Naive thymus-derived CD8-positive, alpha-beta T cell (primary cell): ENCODE data around the gene DDAH2. TPM values are rescaled to one million over a fixed set of nuclear protein-coding genes. Genes with fewer than 3 reads are reported as not detected.

Source experiments
- ATAC-seq, 2 donors: fragments of 150-1000 bp; cut with Tn5 transposase in 1 of 2; sonication (Bioruptor Pico), chemical (Tn5 transposase) in 1 of 2; 1 replicate in 1 of 2; 2 replicates in 1 of 2; pipeline ENCODE4 v1.10.0; 2021; ENCODE audit warnings: mild to moderate bottlenecking in 2 of 2, moderate library complexity in 2 of 2
- POLR2A ChIA-PET: fragments of 350-600 bp; sonication (Branson Sonifier 250); formaldehyde crosslinking; loops from one replicate; lab custom pipeline; 2021; ENCODE audit warnings: antibody characterized with exemption; lab: Charles Lee
- DNase-seq, 10 donors: peaks; one replicate each; pipeline versions ENCODE4 v3.0.0 to v3.0.0-alpha.2; 2020 to 2022
- H3K27ac Mint-ChIP-seq, 10 donors: one replicate each; pipeline ENCODE4 v1.8.0; 2020 to 2022; ENCODE audit warnings: mild to moderate bottlenecking in 10 of 10, mixed read lengths in 10 of 10, moderate library complexity in 4 of 10, inconsistent platforms in 1 of 10
- H3K27me3 Mint-ChIP-seq, 5 donors: one replicate each; pipeline ENCODE4 v1.8.0; 2021 to 2022; ENCODE audit warnings: mixed read lengths in 5 of 5
- H3K36me3 Mint-ChIP-seq, 3 donors: one replicate each; pipeline ENCODE4 v1.8.0; 2020 to 2022; ENCODE audit warnings: mixed read lengths in 3 of 3, mild to moderate bottlenecking in 2 of 3, inconsistent platforms in 1 of 3
- H3K4me1 Mint-ChIP-seq, 4 donors: one replicate each; pipeline ENCODE4 v1.8.0; 2021 to 2022; ENCODE audit warnings: mixed read lengths in 4 of 4
- H3K4me3 Mint-ChIP-seq, 10 donors: one replicate each; pipeline ENCODE4 v1.8.0; 2020 to 2022; ENCODE audit warnings: mild to moderate bottlenecking in 10 of 10, mixed read lengths in 10 of 10, moderate library complexity in 6 of 10, inconsistent platforms in 1 of 10
- H3K9me3 Mint-ChIP-seq, 9 donors: one replicate each; pipeline ENCODE4 v1.8.0; 2020 to 2022; ENCODE audit warnings: mixed read lengths in 9 of 9, mild to moderate bottlenecking in 3 of 9, inconsistent platforms in 1 of 9, moderate library complexity in 1 of 9
- polyA plus RNA-seq, 3 donors: library from polyadenylated mRNA; unstranded; fragments of 300-500 nt; fragmentation: Illumina TruSeq; gene quantifications; one replicate each; pipeline ENCODE4 v1.2.3, GENCODE V29; 2021
- total RNA-seq, 8 experiments: library from RNA in 2 of 8; stranded (reverse) in 2 of 8; gene quantifications; one replicate each; pipeline ENCODE4 v1.2.3 and lab custom pipeline; 2021 to 2026

DDAH2 gene
- total and polyA plus RNA-seq, 5 experiments from 2014 or later: 3.1 to 14.7 (median 8.0) TPM

DNA sequence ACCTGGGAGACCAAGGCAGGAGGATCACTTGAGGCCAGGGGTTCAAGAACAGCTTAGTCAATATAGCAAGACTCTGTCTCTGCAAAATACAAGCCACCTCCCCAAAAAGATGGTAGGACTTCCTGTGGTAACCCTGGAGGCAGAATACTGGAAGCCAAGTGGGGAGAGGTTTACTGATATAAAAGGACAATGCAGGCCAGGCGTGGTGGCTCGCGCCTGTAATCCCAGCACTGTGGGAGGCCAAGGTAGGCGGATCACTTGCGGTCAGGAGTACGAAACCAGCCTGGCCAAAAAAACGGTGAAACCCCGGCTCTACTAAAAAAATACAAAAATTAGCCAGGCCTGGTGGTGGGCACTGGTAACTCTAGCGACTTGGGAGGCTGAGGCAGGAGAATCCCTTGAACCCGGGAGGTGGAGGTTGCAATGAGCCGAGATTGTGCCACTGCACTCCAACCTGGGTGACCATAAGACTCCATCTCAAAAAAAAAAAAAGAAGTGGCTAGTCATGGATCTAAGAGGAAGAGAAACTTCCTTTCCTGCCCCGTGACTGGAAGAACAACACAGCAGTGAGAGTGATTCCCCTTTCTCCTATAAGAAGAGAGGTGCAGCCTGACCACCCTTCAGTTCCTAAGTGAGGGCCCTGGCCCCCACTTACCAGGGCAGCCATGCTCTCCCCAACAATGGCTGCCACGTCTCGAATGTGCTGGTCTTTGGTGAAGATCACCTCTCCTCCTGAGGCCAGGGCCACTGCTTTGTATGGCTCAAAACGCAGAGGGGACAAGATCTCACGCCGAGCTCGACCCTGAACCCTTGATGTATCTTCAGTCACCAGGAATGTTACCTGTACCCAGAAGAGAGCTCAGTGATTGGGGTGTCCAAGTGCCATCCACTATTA lies 39.5 kb upstream of the DDAH2 start:
- POLR2A ChIA-PET: interaction anchor here (1.0 kb wide), 1 partner anchor 31 kb away, joined by 4 read pairs; no protein-coding TSS in a partner anchor

GRCh38 chr6:31767096-31767645 lies 38.1 kb upstream of the DDAH2 start:
- H3K4me1 Mint-ChIP-seq: peaks cover 16 to 26% (median 17%) of the 10 kb centered on the region in 4 donors
- POLR2A ChIA-PET: no interaction called here
- H3K27ac Mint-ChIP-seq: no peak overlapping the region
- no peak overlapping the region for H3K4me3 Mint-ChIP-seq
- H3K9me3 Mint-ChIP-seq: no peaks in the 10 kb centered on the region
- peaks cover 0 to 3% (median 0%) of the 10 kb centered on the region in 5 donors for H3K27me3 Mint-ChIP-seq
- ATAC-seq (no peak), DNase-seq (no peak)
- no peaks in the 10 kb centered on the region for H3K36me3 Mint-ChIP-seq

More for the DNA sequence above, 39.5 kb upstream of the DDAH2 start:
- no peak overlapping the region for H3K4me3 Mint-ChIP-seq
- H3K4me1 Mint-ChIP-seq: peaks cover 14 to 35% (median 27%) of the 10 kb centered on the region in 4 donors
- no peaks in the 10 kb centered on the region for H3K36me3 Mint-ChIP-seq
- H3K9me3 Mint-ChIP-seq: no peaks in the 10 kb centered on the region
- H3K27me3 Mint-ChIP-seq: peaks cover 0 to 3% (median 0%) of the 10 kb centered on the region in 5 donors
- ATAC-seq (no peak), DNase-seq (no peak)
- H3K27ac Mint-ChIP-seq: peak overlapping the region in 1 of 10 donors; percentile 29

DNA sequence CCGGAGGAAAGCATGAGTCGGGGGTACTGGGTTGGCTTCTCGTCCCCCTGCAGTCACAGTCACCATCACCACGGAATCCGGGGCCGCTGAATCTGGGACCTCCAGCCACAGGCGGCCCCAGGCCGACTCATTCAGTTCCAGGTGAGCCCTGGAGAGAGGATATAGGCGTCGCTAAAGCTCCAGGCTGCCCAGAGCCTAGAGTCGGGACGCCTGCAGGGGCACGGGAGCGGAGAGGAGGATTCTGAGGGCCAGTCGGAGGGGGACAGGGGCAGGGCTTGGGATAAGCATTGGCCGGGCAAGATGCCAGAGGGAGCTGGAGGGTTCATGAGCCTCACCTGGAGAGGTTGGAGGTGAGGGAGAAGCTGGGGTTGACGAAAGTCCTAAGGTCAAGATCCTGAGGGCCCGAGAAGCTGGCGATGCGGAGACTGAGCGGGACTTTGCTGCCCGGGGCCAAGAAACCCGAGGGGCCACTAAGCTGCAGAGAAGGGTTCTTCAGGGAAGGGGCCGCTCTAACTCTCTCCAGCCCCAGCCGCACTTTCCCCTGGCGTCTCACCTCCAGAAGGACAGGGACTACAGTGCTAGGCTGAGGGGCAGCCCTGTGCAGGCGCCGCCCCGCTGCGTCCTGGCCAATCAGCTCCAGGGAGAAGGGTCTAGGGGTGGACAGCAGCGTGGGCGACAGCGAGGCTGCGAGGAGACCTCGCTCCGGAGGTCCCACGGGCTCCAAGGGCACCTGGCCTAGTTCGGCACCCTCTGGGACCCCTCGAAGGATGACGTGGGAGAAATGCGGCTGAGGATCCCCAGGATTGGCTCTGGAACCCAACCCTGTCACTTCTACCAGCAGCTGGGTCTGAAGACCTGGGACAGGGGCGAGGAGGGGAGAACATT lies 37.1 kb upstream of the DDAH2 start:
- no peaks in the 10 kb centered on the region for H3K9me3 Mint-ChIP-seq
- no peak overlapping the region for H3K4me3 Mint-ChIP-seq
- peaks cover 10 to 20% (median 13%) of the 10 kb centered on the region in 4 donors for H3K4me1 Mint-ChIP-seq
- H3K36me3 Mint-ChIP-seq: no peaks in the 10 kb centered on the region
- POLR2A ChIA-PET: no interaction called here
- peaks cover 0 to 3% (median 0%) of the 10 kb centered on the region in 5 donors for H3K27me3 Mint-ChIP-seq
- DNase-seq (no peak), ATAC-seq (no peak)
- H3K27ac Mint-ChIP-seq: peak overlapping the region in 2 of 10 donors; percentile 16 to 34

DNA sequence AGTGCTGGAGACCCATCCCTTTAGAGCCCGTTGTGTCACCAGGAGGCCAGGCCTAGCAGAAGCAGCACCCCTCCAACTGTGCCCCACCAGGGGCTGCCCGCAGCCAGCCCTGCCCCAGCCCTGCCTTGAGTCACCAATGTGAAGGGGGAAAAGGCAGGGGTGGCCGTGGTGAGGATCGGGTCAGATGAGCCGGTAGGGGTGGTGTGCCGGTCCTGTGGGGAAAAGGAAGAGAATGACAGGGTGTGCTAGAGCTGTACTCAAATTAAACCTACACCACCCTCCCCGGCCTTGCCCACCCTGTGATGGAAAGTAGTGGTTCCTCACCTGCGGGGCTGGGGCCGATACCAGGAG lies 36.4 kb upstream of the DDAH2 start:
- H3K4me1 Mint-ChIP-seq: peaks cover 7 to 19% (median 15%) of the 10 kb centered on the region in 4 donors
- no peak for DNase-seq

DNA sequence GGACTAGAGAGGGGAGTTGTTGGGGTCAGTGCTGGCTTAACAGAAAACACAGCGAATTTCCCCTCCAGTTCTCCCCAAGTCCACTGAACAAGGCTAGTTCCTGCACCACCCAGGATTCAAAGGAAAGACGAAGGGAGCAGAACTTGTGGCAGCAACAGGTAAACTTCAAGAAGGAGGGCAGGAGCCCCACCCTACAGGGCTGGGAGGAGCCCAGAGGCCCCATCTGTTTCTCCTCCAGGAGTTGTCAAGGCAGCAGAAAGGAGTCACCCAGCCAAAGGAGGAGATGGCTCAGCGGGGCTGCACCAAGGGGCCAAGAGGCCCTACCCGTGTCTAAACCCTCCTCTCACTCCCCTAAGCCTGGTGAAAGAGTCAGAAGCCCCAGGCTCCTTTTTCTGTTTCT lies 35.1 kb upstream of the DDAH2 start:
- DNase-seq (no peak), ATAC-seq (no peak)
- POLR2A ChIA-PET: interaction anchor here (0.6 kb wide), 1 partner anchor 22 kb away, joined by 3 read pairs; no protein-coding TSS in a partner anchor
- Mint-ChIP-seq H3K4me1 (peaks cover 0 to 16% (median 7%) of the 10 kb centered on the region in 4 donors), H3K27ac (no peak overlapping the region), H3K9me3 (no peaks in the 10 kb centered on the region), H3K4me3 (no peak overlapping the region), H3K36me3 (peaks cover 0 to 7% (median 0%) of the 10 kb centered on the region in 3 donors), H3K27me3 (peaks cover 0 to 3% (median 0%) of the 10 kb centered on the region in 5 donors)

More for the DNA sequence above, 36.4 kb upstream of the DDAH2 start:
- no peak for ATAC-seq
- peaks cover 0 to 2% (median 0%) of the 10 kb centered on the region in 3 donors for H3K36me3 Mint-ChIP-seq
- peaks cover 0 to 3% (median 0%) of the 10 kb centered on the region in 5 donors for H3K27me3 Mint-ChIP-seq
- no peaks in the 10 kb centered on the region for H3K9me3 Mint-ChIP-seq
- POLR2A ChIA-PET: no interaction called here
- no peak overlapping the region for H3K27ac Mint-ChIP-seq
- H3K4me3 Mint-ChIP-seq: no peak overlapping the region

GRCh38 chr6:31763619-31763940 lies 34.5 kb upstream of the DDAH2 start:
- Mint-ChIP-seq H3K27me3 (peaks cover 0 to 3% (median 0%) of the 10 kb centered on the region in 5 donors), H3K27ac (peak overlapping the region in 2 of 10 donors; percentile 60 to 88), H3K36me3 (peaks cover 0 to 7% (median 0%) of the 10 kb centered on the region in 3 donors), H3K4me1 (peaks cover 0 to 16% (median 4%) of the 10 kb centered on the region in 4 donors), H3K4me3 (no peak overlapping the region), H3K9me3 (no peaks in the 10 kb centered on the region)
- ATAC-seq (no peak), DNase-seq (no peak)
- POLR2A ChIA-PET: no interaction called here

DNA sequence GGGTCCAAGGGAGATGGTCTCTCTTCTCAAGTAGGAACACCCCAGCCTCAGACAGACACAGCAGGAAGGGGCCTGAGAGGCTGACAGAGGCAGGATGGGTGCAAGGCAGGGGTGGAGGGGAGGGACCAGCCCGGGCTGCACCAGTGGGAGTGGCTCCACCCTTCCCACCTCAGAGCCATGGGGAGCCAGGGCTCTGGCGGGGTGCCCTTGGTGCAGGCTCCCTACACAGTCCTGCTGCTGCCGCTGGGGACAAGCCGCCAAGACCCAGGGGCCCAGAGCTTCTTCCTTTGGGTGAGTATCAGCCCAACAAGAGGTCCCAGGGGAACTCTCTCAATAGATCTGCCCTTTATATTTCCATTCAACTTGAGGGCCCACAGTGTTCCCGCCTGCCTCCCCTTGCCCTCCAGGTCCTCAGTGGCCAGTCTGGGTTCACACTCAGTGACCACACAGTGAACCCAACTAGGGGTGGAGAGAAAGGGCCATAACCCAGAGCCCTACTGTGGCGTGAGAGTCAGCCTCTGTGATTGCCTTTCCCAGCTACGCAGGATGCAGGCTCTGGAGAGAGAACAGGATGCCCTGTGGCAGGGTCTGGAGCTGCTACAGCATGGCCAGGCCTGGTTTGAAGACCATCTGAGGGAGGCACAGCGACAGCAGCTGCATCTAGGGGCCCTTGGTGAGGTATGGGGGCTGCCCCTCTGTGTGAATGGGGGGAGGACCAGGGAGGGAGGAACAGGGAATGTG lies 33.9 kb upstream of the DDAH2 start:
- peaks cover 0 to 4% (median 0%) of the 10 kb centered on the region in 5 donors for H3K27me3 Mint-ChIP-seq
- POLR2A ChIA-PET: no interaction called here
- H3K4me1 Mint-ChIP-seq: peaks cover 0 to 18% (median 3%) of the 10 kb centered on the region in 4 donors
- no peaks in the 10 kb centered on the region for H3K9me3 Mint-ChIP-seq
- peaks cover 0 to 7% (median 0%) of the 10 kb centered on the region in 3 donors for H3K36me3 Mint-ChIP-seq
- peak overlapping the region in 1 of 10 donors; percentile 88 for H3K27ac Mint-ChIP-seq
- peak overlapping the region in 1 of 10 donors; percentile 14 for H3K4me3 Mint-ChIP-seq
- ATAC-seq: no peak
- no peak for DNase-seq

GRCh38 chr6:31762356-31762755 lies 33.3 kb upstream of the DDAH2 start, which contains the start of gene SAPCD1:
SAPCD1 (plus strand) TSS chr6:31762656; CDS start chr6:31763055, 399 bp downstream.
- Mint-ChIP-seq H3K36me3 (peaks cover 0 to 7% (median 0%) of the 10 kb centered on the region in 3 donors), H3K4me3 (peak within 1 kb of the TSS in 2 of 10 donors; percentile 12 to 14), H3K4me1 (peaks cover 0 to 17% (median 2%) of the 10 kb centered on the region in 4 donors), H3K27ac (peak within 1 kb of the TSS in 2 of 10 donors; percentile 29 to 88), H3K9me3 (no peaks in the 10 kb centered on the region), H3K27me3 (peaks cover 0 to 6% (median 0%) of the 10 kb centered on the region in 5 donors)
- no peak for ATAC-seq
- DNase-seq: no peak
- POLR2A ChIA-PET: no interaction called here

DNA sequence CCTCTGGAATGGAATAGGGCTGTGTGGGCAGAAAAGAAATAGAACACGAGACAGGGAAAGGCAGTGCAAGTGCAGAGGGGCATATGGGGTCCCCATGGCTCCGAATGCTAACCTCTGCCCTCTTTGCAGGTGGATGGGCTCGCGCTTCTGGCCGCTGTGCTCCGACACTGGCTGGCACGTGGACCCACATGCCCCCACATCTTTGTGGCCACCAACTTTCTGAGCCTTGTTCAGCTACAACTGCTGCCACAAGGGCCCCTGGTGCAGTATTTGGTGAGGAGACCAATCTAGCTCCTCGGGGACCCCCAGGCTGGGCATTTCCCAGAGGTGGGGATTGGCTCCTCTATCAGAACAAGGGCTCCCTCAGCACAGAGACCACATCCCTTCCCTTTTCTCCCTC lies 32.2 kb upstream of the DDAH2 start:
- H3K9me3 Mint-ChIP-seq: no peaks in the 10 kb centered on the region
- H3K4me3 Mint-ChIP-seq: peak overlapping the region in 1 of 10 donors; percentile 12
- H3K27ac Mint-ChIP-seq: no peak overlapping the region
- H3K36me3 Mint-ChIP-seq: peaks cover 0 to 7% (median 0%) of the 10 kb centered on the region in 3 donors
- peaks cover 0 to 3% (median 0%) of the 10 kb centered on the region in 5 donors for H3K27me3 Mint-ChIP-seq
- POLR2A ChIA-PET: no interaction called here
- no peak for ATAC-seq
- peaks cover 0 to 17% (median 2%) of the 10 kb centered on the region in 4 donors for H3K4me1 Mint-ChIP-seq
- DNase-seq: no peak

DNA sequence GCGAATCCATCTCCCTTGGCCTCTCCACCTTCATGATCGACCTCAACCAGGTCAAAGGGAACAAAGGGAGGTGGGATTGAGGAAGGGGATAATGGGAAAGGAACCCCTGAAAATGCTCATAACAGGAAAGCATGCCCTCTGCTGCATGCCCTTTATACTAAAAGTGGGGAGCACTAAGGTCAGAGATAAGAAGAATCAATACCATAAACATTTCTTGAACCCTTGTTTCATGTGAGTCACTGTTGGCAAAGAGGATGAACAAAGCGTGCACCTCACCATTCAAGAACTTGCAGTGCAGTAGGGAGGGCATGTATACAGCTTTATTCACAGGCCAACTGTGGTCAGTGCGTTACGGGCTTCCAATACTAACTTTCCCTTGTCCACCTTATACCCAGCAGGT lies 31.7 kb upstream of the DDAH2 start:
- ATAC-seq (no peak), DNase-seq (no peak)
- H3K9me3 Mint-ChIP-seq: no peaks in the 10 kb centered on the region
- H3K4me3 Mint-ChIP-seq: no peak overlapping the region
- peaks cover 0 to 7% (median 0%) of the 10 kb centered on the region in 3 donors for H3K36me3 Mint-ChIP-seq
- POLR2A ChIA-PET: no interaction called here
- no peak overlapping the region for H3K27ac Mint-ChIP-seq
- H3K27me3 Mint-ChIP-seq: peaks cover 0 to 3% (median 0%) of the 10 kb centered on the region in 5 donors
- peaks cover 0 to 17% (median 2%) of the 10 kb centered on the region in 4 donors for H3K4me1 Mint-ChIP-seq

DNA sequence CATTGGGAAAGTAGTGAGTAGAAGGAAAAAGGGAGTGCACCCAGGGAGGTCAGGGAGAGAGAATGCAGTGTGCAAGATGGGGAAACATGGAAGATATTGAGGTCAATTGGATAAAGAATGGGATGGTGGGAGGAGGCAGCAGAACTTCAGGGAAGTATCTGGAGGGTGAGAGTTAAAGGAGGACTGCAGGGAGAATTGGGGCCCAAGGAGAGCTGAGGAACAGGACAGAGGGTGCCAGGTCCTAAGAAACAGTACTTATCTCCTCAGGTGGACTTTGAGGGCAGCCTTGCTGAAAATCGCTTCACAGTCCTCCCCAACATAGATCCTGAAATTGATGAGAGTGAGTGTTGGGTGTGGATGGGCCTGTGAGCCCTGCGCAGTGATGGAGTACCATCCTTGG lies 29.2 kb upstream of the DDAH2 start:
- no peaks in the 10 kb centered on the region for H3K9me3 Mint-ChIP-seq
- H3K4me1 Mint-ChIP-seq: peaks cover 0 to 12% (median 2%) of the 10 kb centered on the region in 4 donors
- H3K4me3 Mint-ChIP-seq: no peak overlapping the region
- peak overlapping the region in 2 of 10 donors; percentile 11 to 47 for H3K27ac Mint-ChIP-seq
- H3K27me3 Mint-ChIP-seq: peaks cover 0 to 3% (median 0%) of the 10 kb centered on the region in 5 donors
- peaks cover 0 to 7% (median 0%) of the 10 kb centered on the region in 3 donors for H3K36me3 Mint-ChIP-seq
- POLR2A ChIA-PET: interaction anchor here (0.5 kb wide), 1 partner anchor 77 kb away, joined by 9 read pairs; no protein-coding TSS in a partner anchor
- DNase-seq (no peak), ATAC-seq (no peak)
